Effector memory CD4-positive, alpha-beta T cell (primary cell): Measurements from ENCODE around the gene LACRT.

Experiments used
- DNase-seq, 3 donors: peaks; one replicate each; pipeline ENCODE4 v3.0.0-alpha.2; 2020
- H3K27ac ChIP-seq: 2 replicates; pipeline ENCODE4 v1.7.0; 2013; ENCODE audit warnings: mild to moderate bottlenecking, low read length, moderate library complexity; ENCODE audit not compliant: insufficient read depth, poor library complexity, severe bottlenecking
- H3K27me3 ChIP-seq: replicated peaks from 2 replicates; pipeline ENCODE4 v1.7.0; 2013; ENCODE audit warnings: mild to moderate bottlenecking, low read length; ENCODE audit not compliant: insufficient read depth, control insufficient read depth, poor library complexity, severe bottlenecking
- H3K36me3 ChIP-seq: 2 replicates; pipeline ENCODE4 v1.7.0; 2013; ENCODE audit warnings: mild to moderate bottlenecking, low read length, moderate library complexity; ENCODE audit not compliant: control insufficient read depth, insufficient read depth
- H3K4me1 ChIP-seq: 2 replicates; pipeline ENCODE4 v1.7.0; 2013; ENCODE audit warnings: low read length, mild to moderate bottlenecking; ENCODE audit not compliant: control insufficient read depth, insufficient read depth, poor library complexity, severe bottlenecking
- H3K4me3 ChIP-seq: 2 replicates; pipeline ENCODE4 v1.7.0; 2013; ENCODE audit warnings: low read length, low read depth, mild to moderate bottlenecking; ENCODE audit not compliant: insufficient read depth, poor library complexity, severe bottlenecking
- H3K9me3 ChIP-seq: 2 replicates; pipeline ENCODE4 v1.7.0; 2013; ENCODE audit warnings: mild to moderate bottlenecking, low read length, moderate library complexity; ENCODE audit not compliant: control insufficient read depth

LACRT gene

DNA sequence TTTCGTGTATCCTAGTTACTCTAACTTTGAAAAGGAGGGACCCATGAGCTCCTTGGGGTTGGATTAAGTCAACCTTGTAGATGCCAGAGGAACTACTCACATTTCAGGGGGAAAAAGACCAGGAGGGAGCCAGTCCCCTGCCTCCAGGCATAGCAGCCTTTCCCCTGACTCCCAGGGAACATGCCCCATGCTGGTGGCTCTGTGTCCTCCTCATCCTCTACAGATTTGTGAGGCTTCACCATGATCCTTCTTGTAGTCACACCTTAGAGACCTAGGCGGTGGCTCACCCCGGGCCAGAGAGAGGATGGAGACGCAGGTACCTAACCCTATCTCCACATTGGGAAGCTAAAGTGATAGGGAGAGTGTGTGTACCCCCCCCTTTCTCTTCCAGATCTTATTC lies 30.3 kb downstream of the LACRT start:
- no peak overlapping the region for H3K4me3 ChIP-seq
- no peaks in the 10 kb centered on the region for H3K36me3 ChIP-seq
- no peak overlapping the region for H3K27ac ChIP-seq
- H3K4me1 ChIP-seq, result no peaks in the 10 kb centered on the region
- no peak for DNase-seq
- no peaks in the 10 kb centered on the region for H3K27me3 ChIP-seq
- no peaks in the 10 kb centered on the region for H3K9me3 ChIP-seq

DNA sequence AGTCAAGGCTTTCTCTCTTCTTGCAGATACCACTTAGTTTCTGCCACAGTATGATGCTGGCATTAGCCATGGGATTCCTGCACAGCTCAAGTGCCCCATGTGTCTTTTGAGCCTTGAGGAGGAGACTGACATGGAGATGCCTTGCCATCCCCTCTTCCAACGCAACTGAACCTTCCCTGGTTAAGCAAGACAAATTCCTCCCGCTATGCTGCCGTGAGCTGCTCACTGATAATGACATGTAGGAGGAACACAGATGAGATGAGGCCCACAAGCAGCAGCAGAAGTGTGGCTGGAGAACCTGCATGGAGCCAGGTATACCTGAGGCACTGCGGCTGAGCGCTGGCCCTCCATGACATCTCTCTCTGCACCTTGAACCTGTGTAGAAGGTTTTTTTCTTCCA lies 30.8 kb downstream of the LACRT start:
- Histone ChIP-seq H3K27me3 (no peaks in the 10 kb centered on the region), H3K27ac (no peak overlapping the region), H3K4me1 (no peaks in the 10 kb centered on the region), H3K4me3 (no peak overlapping the region), H3K36me3 (no peaks in the 10 kb centered on the region), H3K9me3 (no peaks in the 10 kb centered on the region)
- no peak for DNase-seq

DNA sequence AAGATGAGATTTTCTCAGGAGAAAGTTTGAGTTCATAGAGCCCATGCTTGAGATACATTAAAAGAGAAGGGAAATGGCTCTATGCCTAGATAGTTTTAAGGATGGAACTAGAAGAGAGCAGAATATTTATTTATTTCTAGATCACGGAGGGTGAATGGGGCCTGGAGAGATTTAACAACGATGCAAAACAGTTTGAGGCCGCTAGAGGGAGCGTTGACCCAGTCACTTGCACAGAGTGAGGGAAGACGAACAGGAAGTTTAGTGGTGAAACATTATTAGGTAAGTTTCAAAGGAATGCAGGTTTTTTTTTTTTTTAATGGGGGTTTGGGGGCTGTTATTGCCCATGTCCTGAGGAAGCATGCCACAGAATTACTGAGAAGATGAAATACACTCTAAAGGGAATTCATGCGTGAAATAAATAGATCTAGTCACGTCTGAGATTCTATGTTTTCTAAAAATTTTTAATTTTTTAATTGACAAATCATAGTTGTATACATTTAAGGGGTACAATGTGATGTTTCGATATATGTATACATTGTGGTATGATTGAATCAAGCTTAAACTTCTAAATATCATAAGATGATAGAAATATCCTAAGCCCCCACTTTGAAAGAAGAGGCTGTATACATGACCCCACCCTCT lies 31.4 kb downstream of the LACRT start:
- no peak overlapping the region for H3K27ac ChIP-seq
- H3K36me3 ChIP-seq, result no peaks in the 10 kb centered on the region
- no peak overlapping the region for H3K4me3 ChIP-seq
- no peaks in the 10 kb centered on the region for H3K4me1 ChIP-seq
- H3K9me3 ChIP-seq, result no peaks in the 10 kb centered on the region
- H3K27me3 ChIP-seq, result no peaks in the 10 kb centered on the region
- DNase-seq, result peak in 2 of 3 donors; percentile 10 to 38

DNA sequence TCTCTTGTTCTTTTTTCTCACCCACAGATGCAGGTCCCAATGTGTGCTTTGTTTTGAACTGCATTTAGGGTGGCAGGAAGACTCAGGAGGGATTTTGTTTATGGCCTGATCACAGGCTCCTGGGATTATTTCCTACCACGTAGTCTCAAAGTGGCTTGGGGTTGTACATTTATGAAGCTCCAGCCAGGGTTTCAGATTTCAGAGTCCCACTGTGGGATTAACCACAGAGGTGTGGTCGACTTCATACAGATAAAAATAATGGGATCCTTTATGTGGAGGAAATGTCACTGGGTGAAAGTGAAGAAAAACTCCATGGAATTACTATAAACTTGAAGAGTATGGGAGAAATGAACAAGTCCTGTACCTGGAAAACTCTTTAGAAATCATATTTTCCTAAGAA lies 32.0 kb downstream of the LACRT start:
- no peaks in the 10 kb centered on the region for H3K9me3 ChIP-seq
- no peaks in the 10 kb centered on the region for H3K4me1 ChIP-seq
- no peak overlapping the region for H3K4me3 ChIP-seq
- no peaks in the 10 kb centered on the region for H3K36me3 ChIP-seq
- DNase-seq, result no peak
- no peak overlapping the region for H3K27ac ChIP-seq
- H3K27me3 ChIP-seq, result no peaks in the 10 kb centered on the region

DNA sequence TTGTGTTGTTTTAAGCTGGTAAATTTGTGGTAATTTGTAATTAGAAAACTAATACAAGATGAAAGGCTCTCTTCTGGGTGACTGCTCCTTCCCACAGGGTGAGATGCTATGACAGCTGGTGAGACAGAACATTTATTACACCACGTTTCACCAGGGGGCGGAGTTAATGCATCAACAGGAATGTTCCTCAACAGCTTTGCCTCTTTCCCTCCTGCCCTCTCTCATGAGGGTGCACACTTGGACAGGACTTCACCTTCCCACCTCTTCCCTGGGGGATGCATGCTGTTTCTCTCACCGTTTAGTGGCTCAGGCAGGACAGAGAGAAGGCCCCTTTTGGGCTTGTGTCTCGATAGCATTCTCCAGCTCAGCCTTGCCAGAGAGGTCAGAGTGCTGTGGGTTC lies 32.9 kb downstream of the LACRT start:
- Histone ChIP-seq H3K36me3 (no peaks in the 10 kb centered on the region), H3K27ac (no peak overlapping the region), H3K4me1 (peaks cover under 1% of the 10 kb centered on the region), H3K9me3 (no peaks in the 10 kb centered on the region), H3K4me3 (no peak overlapping the region), H3K27me3 (no peaks in the 10 kb centered on the region)
- no peak for DNase-seq

DNA sequence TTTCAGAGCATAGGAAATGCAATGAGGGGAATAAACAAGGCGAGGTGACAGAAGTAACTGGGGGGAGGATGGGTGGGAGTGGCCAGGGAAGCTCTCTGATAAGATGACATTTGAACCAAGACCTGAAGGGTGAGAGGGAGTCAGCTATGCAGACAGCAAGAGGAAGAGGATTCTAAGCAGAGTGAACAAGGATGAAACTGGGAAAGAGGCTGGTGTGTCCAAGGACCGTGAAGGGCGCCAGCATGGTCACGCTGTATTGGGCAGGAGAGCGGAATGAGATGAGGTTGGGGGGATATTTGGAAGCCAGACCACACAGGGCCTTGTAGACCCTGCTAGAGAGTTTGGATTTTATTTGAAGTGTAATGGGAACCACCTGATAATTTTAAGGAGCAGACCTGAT lies 35.7 kb downstream of the LACRT start:
- H3K36me3 ChIP-seq, result no peaks in the 10 kb centered on the region
- no peak overlapping the region for H3K4me3 ChIP-seq
- no peak for DNase-seq
- H3K4me1 ChIP-seq, result peaks cover 5% of the 10 kb centered on the region
- no peaks in the 10 kb centered on the region for H3K27me3 ChIP-seq
- no peak overlapping the region for H3K27ac ChIP-seq
- no peaks in the 10 kb centered on the region for H3K9me3 ChIP-seq

DNA sequence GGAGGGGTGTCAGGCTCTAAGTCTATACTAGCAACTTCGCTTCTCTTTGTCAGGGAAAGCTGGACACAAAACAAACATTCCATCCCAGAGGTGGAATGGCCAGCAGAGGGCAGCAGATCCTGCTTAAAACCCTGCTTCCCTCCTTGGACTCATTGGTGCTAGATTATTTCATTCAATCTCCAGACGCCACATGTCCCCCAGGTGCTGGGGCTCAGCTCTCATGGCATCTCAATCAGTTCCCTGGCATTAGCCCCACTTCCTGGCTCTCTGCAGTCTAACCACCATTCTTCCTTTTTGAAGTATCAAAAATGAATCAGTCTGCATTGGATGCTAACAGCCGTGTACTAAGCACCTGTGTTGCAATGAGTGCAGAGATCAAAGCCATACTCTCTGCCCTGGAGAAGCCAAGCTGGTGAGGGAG lies 38.2 kb downstream of the LACRT start:
- peak in 1 of 3 donors; percentile 6 for DNase-seq

DNA sequence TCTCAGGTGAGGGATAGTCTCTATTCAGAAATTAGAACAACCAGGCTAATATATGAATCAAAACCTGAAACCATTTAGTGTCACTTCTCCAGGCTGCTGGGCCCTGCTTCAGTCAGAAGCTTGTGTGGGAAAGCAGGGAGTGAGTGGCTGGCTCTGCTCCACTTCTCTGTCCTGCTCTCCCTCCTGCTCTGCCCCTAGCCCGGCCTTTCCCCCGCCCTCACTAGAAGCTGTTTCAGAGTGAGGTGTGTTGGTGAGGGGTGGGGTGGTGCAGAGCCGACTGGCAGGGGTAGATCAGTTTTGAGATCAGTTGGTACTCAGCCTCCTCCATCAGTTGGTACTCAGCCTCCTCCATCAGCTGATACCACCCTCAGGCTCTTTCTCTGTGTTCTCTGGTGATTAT lies 39.2 kb downstream of the LACRT start:
- no peak overlapping the region for H3K4me3 ChIP-seq
- no peak overlapping the region for H3K27ac ChIP-seq
- H3K9me3 ChIP-seq, result no peaks in the 10 kb centered on the region
- peaks cover 5% of the 10 kb centered on the region for H3K4me1 ChIP-seq
- no peak for DNase-seq
- H3K36me3 ChIP-seq, result no peaks in the 10 kb centered on the region
- no peaks in the 10 kb centered on the region for H3K27me3 ChIP-seq

More for the DNA sequence above, 38.2 kb downstream of the LACRT start:
- Histone ChIP-seq H3K9me3 (no peaks in the 10 kb centered on the region), H3K4me1 (peaks cover 5% of the 10 kb centered on the region), H3K36me3 (no peaks in the 10 kb centered on the region), H3K4me3 (no peak overlapping the region), H3K27me3 (no peaks in the 10 kb centered on the region), H3K27ac (no peak overlapping the region)

DNA sequence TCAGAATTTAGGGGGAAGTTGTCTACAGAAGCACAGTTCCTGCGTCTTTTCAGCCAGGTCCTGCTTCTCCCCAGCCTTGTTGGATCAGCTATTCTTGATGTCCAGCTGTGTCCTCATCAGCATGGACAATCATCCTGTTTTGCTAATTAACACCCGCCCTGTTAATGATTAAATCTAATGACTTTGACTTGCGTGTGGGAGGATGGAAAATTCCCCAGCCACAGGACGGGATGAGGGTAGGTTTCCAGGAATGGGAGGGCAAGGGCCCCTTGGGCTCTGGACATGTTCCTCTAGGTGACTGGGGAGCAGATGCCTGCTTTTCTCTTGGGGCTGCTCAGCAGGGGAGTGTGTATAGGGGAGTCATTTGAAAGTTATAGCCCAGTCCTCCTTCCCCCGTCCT lies 41.0 kb downstream of the LACRT start:
- peaks cover 5% of the 10 kb centered on the region for H3K4me1 ChIP-seq
- H3K4me3 ChIP-seq, result no peak overlapping the region
- no peaks in the 10 kb centered on the region for H3K36me3 ChIP-seq
- peaks cover 5% of the 10 kb centered on the region for H3K27me3 ChIP-seq
- H3K27ac ChIP-seq, result no peak overlapping the region
- DNase-seq, result no peak
- H3K9me3 ChIP-seq, result no peaks in the 10 kb centered on the region

DNA sequence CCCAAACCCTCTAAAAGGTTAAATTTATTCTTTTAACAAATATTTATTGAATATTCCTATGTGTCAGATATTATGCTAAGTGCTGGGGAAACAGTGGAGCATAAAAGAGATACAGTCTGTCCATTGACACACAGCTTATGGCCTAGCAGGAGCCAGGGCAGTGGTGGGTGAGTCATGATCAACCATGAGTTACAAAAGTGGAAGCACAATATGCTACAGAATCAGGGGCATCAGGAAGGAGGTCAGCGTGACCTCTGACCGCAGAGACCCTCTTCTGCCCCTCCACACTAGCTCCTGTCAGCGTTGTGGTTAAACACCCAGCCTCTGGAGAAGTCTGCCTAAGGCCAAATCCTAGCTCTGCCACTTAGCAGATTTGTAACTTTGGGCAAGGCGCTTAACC lies 41.6 kb downstream of the LACRT start:
- Histone ChIP-seq H3K27ac (no peak overlapping the region), H3K27me3 (peaks cover 9% of the 10 kb centered on the region), H3K4me3 (no peak overlapping the region)

More for the DNA sequence above, 41.6 kb downstream of the LACRT start:
- H3K36me3 ChIP-seq, result no peaks in the 10 kb centered on the region
- no peaks in the 10 kb centered on the region for H3K9me3 ChIP-seq
- peaks cover 6% of the 10 kb centered on the region for H3K4me1 ChIP-seq
- no peak for DNase-seq
